GM18526 (cell line): ENCODE measurements around the gene SLC35G3.

ENCODE experiments used
- POLR2A ChIP-seq: IDR thresholded peaks from 3 replicates; pipeline ENCODE4 v1.6.1; 2011; ENCODE audit not compliant: insufficient read length; ENCODE audit errors: extremely low read depth

Gene SLC35G3

GRCh38 chr17:35217107-35217506, 22.9 kb upstream of the SLC35G3 start:
- no peak for TF ChIP-seq POLR2A

- no peak for TF ChIP-seq POLR2A
These were observed 20.6 kb upstream of the SLC35G3 start for GRCh38 chr17:35214631-35215273.

GRCh38 chr17:35214192-35214591, 20.0 kb upstream of the SLC35G3 start:
- TF ChIP-seq POLR2A, result no peak

GRCh38 chr17:35213412-35213940, 19.3 kb upstream of the SLC35G3 start:
- no peak for TF ChIP-seq POLR2A

GRCh38 chr17:35212668-35213067, 18.5 kb upstream of the SLC35G3 start:
- no peak for TF ChIP-seq POLR2A

GRCh38 chr17:35210741-35211140, 16.5 kb upstream of the SLC35G3 start:
- TF ChIP-seq POLR2A, result no peak

GRCh38 chr17:35192708-35193107, 1.5 kb downstream of the SLC35G3 start:
- TF ChIP-seq POLR2A, result no peak

- TF ChIP-seq POLR2A, result no peak
These were observed 3.0 kb downstream of the SLC35G3 start for GRCh38 chr17:35191001-35191695.

- no peak for TF ChIP-seq POLR2A
These were observed 4.9 kb downstream of the SLC35G3 start for GRCh38 chr17:35189291-35189690.

GRCh38 chr17:35188111-35188510, 6.1 kb downstream of the SLC35G3 start:
- TF ChIP-seq POLR2A, result no peak

- TF ChIP-seq POLR2A, result no peak
These were observed 6.7 kb downstream of the SLC35G3 start for GRCh38 chr17:35187481-35187880.

GRCh38 chr17:35185849-35186248, 8.3 kb downstream of the SLC35G3 start:
- TF ChIP-seq POLR2A, result no peak

GRCh38 chr17:35184274-35184673, 9.9 kb downstream of the SLC35G3 start:
- no peak for TF ChIP-seq POLR2A

- no peak for TF ChIP-seq POLR2A
These were observed 10.9 kb downstream of the SLC35G3 start for GRCh38 chr17:35183332-35183731.

- TF ChIP-seq POLR2A, result no peak
These were observed 17.3 kb downstream of the SLC35G3 start for GRCh38 chr17:35176897-35177296.

GRCh38 chr17:35175638-35176415, 18.4 kb downstream of the SLC35G3 start:
- no peak for TF ChIP-seq POLR2A
